Body of pancreas (tissue), 4 donors: ENCODE data around the gene KRTAP12-4. TPM values are rescaled to one million over a fixed set of nuclear protein-coding genes. Genes with fewer than 3 reads are reported as not detected.
"Not testable (repeated sequence)": the region's sequence is repeated elsewhere in the genome, so short reads cannot be mapped to it uniquely, and the experiment has no call there.

Source experiments
- ATAC-seq: fragments of 150-250 bp; one replicate; pipeline ENCODE4 v1.9.1; 2016
- DNase-seq, 4 donors: peaks; one replicate each; pipeline ENCODE4 v3.0.0-alpha.2; 2019
- H3K27ac ChIP-seq, 4 donors: fragments of 200-600 bp; sonication (generic); 1 replicate in 3 of 4; 2 replicates in 1 of 4; pipeline versions ENCODE4 v1.5.1 to v1.6.1; 2016 to 2019; ENCODE audit warnings: mild to moderate bottlenecking in 1 of 4, mixed read lengths in 1 of 4, moderate library complexity in 1 of 4
- H3K27me3 ChIP-seq, 2 donors: fragments of 200-600 bp; sonication (generic); one replicate each; pipeline ENCODE4 v1.6.0; 2016; ENCODE audit warnings: mild to moderate bottlenecking in 1 of 2
- H3K36me3 ChIP-seq, 2 donors: fragments of 200-600 bp; sonication (generic); replicated peaks in 1 of 2; 2 replicates each; pipeline ENCODE4 v1.5.1; 2016; ENCODE audit warnings: low read depth in 2 of 2; ENCODE audit not compliant: insufficient read depth in 1 of 2
- H3K4me1 ChIP-seq: fragments of 200-600 bp; sonication (generic); one replicate; pipeline ENCODE4 v1.6.0; 2016
- H3K4me3 ChIP-seq, 2 donors: fragments of 200-600 bp; sonication (generic); 1 replicate in 1 of 2; 2 replicates in 1 of 2; pipeline ENCODE4 v1.5.1; 2016 to 2019
- H3K9me3 ChIP-seq, 3 donors: fragments of 200-600 bp; sonication (generic); 1 replicate in 2 of 3; 2 replicates in 1 of 3; pipeline ENCODE4 v1.5.1; 2016
- CTCF ChIP-seq, 7 experiments: fragments of 450-650 bp in 4 of 7; fragments of 200-600 bp in 3 of 7; sonication (generic) in 3 of 7; IDR thresholded peaks; one replicate each; pipeline ENCODE4 v1.5.1; 2016 to 2019; ENCODE audit warnings: antibody characterized with exemption in 7 of 7
- POLR2A ChIP-seq, 3 donors: fragments of 450-650 bp; IDR thresholded peaks; one replicate each; pipeline ENCODE4 v1.6.1; 2016; ENCODE audit warnings: antibody characterized with exemption in 3 of 3, mild to moderate bottlenecking in 2 of 3
- WGBS, 2 donors: methylation state at CpG; one replicate each; pipeline ENCODE4 v1.1.5; 2017; 5-methylcytosine and 5-hydroxymethylcytosine counted together
- intact Hi-C: fragments of 100-400 bp; cut with DNase I; formaldehyde crosslinking; loops from one replicate; pipeline ENCODE4 v1.15.1; 2023
- total RNA-seq, 2 donors: library from RNA; depleted of rRNA; stranded (reverse); fragments of >200 nt; gene quantifications; one replicate each; pipeline ENCODE4 v1.1.0, GENCODE V29; 2016

The KRTAP12-4 gene
- total RNA-seq, 2 donors from 2014 or later, result not detected

GRCh38 chr21:44650265-44650972, 4.0 kb downstream of the KRTAP12-4 start:
- no peaks in the 10 kb centered on the region for H3K9me3 ChIP-seq
- intact Hi-C loops, result no loop called here
- no peak overlapping the region for H3K27ac ChIP-seq
- DNase-seq, result no peak
- WGBS, 2 donors, result 73 to 74% methylated on average over 19 to 20 of the region's 20 CpGs
- H3K27me3 ChIP-seq, result no peaks in the 10 kb centered on the region
- H3K4me3 ChIP-seq, result no peak overlapping the region
- no peak for ATAC-seq
- TF ChIP-seq POLR2A (IDR thresholded peaks at IDR 0.05), result no peak
- no peak for TF ChIP-seq CTCF (IDR thresholded peaks at IDR 0.05)
- no peaks in the 10 kb centered on the region for H3K36me3 ChIP-seq
- no peaks in the 10 kb centered on the region for H3K4me1 ChIP-seq

DNA sequence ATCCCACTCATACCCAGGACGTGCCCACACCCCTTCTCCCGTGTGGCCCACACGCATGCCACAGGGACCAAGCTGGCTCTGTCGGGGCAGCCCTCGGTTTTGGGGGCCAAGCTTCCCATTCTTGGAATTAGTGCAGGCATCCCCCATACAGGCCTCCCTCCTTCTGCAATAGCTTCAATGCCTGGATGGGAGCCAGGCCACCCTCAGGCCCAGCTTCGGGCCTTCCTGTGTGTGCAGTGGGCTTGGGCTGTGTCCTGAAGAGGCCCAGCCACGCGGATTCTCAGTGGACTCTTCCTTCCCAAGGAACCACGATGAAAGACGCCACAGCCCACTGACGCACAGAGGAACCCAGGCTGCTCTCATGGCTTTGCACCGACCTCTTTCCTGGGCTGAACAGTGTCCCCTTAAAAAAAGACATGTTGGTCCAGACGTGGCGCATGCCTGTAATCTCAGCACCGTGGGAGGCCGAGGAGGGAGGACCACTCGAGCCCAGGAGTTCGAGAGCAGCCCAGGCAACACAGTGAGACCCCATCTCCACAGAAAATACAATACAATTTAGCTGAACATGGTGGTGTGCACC, 4.8 kb downstream of the KRTAP12-4 start:
- H3K27ac ChIP-seq, result no peak overlapping the region
- DNase-seq, result no peak
- no peaks in the 10 kb centered on the region for H3K36me3 ChIP-seq
- TF ChIP-seq POLR2A (IDR thresholded peaks at IDR 0.05) (no peak), CTCF (IDR thresholded peaks at IDR 0.05) (no peak)
- H3K27me3 ChIP-seq, result no peaks in the 10 kb centered on the region
- intact Hi-C loops, result no loop called here
- H3K9me3 ChIP-seq, result no peaks in the 10 kb centered on the region
- WGBS, 2 donors, result 72 to 81% methylated on average over 14 to 18 of the region's 18 CpGs
- H3K4me1 ChIP-seq, result no peaks in the 10 kb centered on the region
- no peak for ATAC-seq
- H3K4me3 ChIP-seq, result no peak overlapping the region

DNA sequence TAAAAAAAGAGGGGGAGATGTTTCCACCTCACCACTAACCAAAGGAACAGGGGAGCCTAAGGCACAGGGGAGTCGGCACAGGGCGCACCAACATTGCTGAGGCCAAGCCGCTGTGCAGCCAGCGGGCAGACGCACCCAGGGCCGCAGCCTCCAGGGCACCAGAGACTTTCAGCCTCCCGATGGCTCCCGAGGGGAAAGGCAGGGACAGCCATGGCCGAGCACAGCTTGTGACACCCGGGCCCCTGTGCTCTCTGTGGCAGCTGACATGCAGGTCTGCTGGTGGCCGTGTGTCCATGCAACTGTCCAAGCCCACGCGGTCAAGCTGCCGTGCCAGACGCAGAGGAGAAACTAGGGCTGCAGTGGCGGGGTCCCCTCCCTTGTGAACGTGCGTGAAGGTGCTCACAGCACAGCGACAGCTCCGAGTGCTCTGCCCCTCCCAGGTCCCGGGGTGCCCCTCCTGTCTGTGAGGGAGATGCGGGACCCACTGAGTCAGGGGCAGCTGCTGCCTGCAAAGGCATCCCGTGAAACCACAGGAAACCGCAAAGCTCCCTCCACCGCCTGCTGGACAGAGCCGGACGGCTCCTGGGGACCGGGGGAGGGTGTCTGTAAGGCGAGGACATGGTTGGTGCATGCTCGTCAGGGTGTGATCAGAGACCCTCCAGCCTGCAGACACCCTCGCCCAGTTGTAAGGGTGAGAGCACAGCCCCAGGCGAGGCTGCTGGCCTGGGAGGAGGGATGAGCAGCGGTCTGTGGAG, 5.7 kb downstream of the KRTAP12-4 start:
- no peak overlapping the region for H3K4me3 ChIP-seq
- H3K27ac ChIP-seq, result no peak overlapping the region
- intact Hi-C loops, result no loop called here
- H3K4me1 ChIP-seq, result no peaks in the 10 kb centered on the region
- no peak for ATAC-seq
- no peaks in the 10 kb centered on the region for H3K9me3 ChIP-seq
- no peak for TF ChIP-seq POLR2A (IDR thresholded peaks at IDR 0.05)
- TF ChIP-seq CTCF (IDR thresholded peaks at IDR 0.05), result no peak
- DNase-seq, result no peak
- H3K36me3 ChIP-seq, result no peaks in the 10 kb centered on the region
- no peaks in the 10 kb centered on the region for H3K27me3 ChIP-seq
- 63 to 70% methylated on average over 16 to 33 of the region's 33 CpGs for WGBS, 2 donors

DNA sequence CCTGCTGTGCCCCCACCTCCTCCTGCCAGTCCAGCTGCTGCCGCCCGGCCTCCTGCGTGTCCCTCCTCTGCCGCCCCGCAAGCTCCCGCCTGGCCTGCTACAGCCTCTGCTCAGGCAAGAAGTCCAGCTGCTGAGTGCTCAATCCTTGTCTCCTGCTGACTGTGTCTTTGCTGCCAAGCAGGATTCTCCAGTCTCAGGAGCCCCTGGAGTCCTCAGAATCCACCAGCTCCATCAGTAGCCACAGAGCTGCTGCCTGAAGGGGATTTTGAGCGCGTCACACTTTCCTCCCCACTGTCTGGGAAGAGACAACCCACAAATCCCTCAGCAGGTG, 7.3 kb downstream of the KRTAP12-4 start:
- H3K4me3 ChIP-seq, result no peak overlapping the region
- no peaks in the 10 kb centered on the region for H3K9me3 ChIP-seq
- DNase-seq (no peak), ATAC-seq (no peak)
- intact Hi-C loops, result no loop called here
- H3K36me3 ChIP-seq, result no peaks in the 10 kb centered on the region
- H3K27me3 ChIP-seq, result no peaks in the 10 kb centered on the region
- H3K27ac ChIP-seq, result no peak overlapping the region
- 37 to 38% methylated on average over 8 of the region's 8 CpGs for WGBS, 2 donors
- no peaks in the 10 kb centered on the region for H3K4me1 ChIP-seq
- TF ChIP-seq CTCF (IDR thresholded peaks at IDR 0.05), result no peak
- no peak for TF ChIP-seq POLR2A (IDR thresholded peaks at IDR 0.05)

GRCh38 chr21:44646366-44647221, 7.9 kb downstream of the KRTAP12-4 start, which contains the start of gene KRTAP10-11:
TSS of gene KRTAP10-11 (plus strand) at chr21:44646414. CDS start at chr21:44646459, 45 bp downstream.
- 57 to 59% methylated on average over 11 to 16 of the region's 21 CpGs for WGBS, 2 donors
- H3K4me3 ChIP-seq, H3K27ac ChIP-seq, intact Hi-C loops, DNase-seq, H3K27me3 ChIP-seq, ATAC-seq, H3K9me3 ChIP-seq, H3K36me3 ChIP-seq, H3K4me1 ChIP-seq: not testable (repeated sequence)
